K562 (cell line): ENCODE measurements around the gene KLHDC7B. TPM values are rescaled to one million over a fixed set of nuclear protein-coding genes. Genes with fewer than 3 reads are reported as not detected.

Source experiments
- BMI1 ChIP-seq: fragments of 150-350 bp; IDR thresholded peaks from 2 replicates; pipeline ENCODE4 v1.6.1; 2014; ENCODE audit warnings: low read length
- GTF2F1 ChIP-seq: IDR thresholded peaks from 2 replicates; pipeline ENCODE4 v1.6.1; 2011; ENCODE audit warnings: low read depth, low read length, improper control_type of control experiment
- MTF1 ChIP-seq: fragments of 250-450 bp; sonication (Bioruptor Pico); IDR thresholded peaks from 2 replicates; pipeline ENCODE4 v1.9.0; 2021; ENCODE audit warnings: moderate library complexity, mild to moderate bottlenecking, inconsistent platforms, borderline replicate concordance
- PML ChIP-seq: IDR thresholded peaks from 2 replicates; pipeline ENCODE4 v1.6.1; 2012; ENCODE audit warnings: low read length, inconsistent platforms
- POLR2A ChIP-seq: fragments of 450-650 bp; conservative IDR thresholded peaks from 2 replicates; pipeline ENCODE4 v1.6.1; 2016
- SMARCB1 ChIP-seq: IDR thresholded peaks from 2 replicates; pipeline ENCODE4 v1.6.1; 2011; ENCODE audit warnings: improper control_type of control experiment, low read depth; ENCODE audit not compliant: insufficient read length
- ZNF324 ChIP-seq: fragments of 250-450 bp; sonication (Bioruptor Pico); IDR thresholded peaks from 2 replicates; pipeline ENCODE4 v1.4.0; 2020; ENCODE audit warnings: mild to moderate bottlenecking
- polyA plus RNA-seq, 8 experiments: library from polyadenylated mRNA; depleted of rRNA in 4 of 8; stranded (reverse) in 5 of 8; unstranded in 3 of 8; fragments of >200 nt; fragmentation: Nextera tagmentation in 2 of 8; fragmentation: Illumina TruSeq in 1 of 8; extraction: Ambion mirVana in 2 of 8; extraction: Trizol in 1 of 8; gene quantifications; 2 replicates each; pipeline versions ENCODE4 v1.2.1 to v1.2.3, GENCODE V29; 2011 to 2014; ENCODE audit warnings: inconsistent platforms in 1 of 8, missing spikeins in 1 of 8
- total RNA-seq, 7 experiments: library from RNA; depleted of rRNA in 6 of 7; stranded (reverse); fragments of >200 nt in 6 of 7; fragmentation: Illumina TruSeq in 2 of 7; extraction: Trizol in 2 of 7; gene quantifications; 2 replicates each; pipeline versions ENCODE4 v1.2.1 to v1.2.3, GENCODE V29; 2011 to 2021; ENCODE audit warnings: low replicate concordance in 1 of 7
- TF ChIP-seq, protein P1 (sequence below): sonication (generic); formaldehyde crosslinking; IDR thresholded peaks from 2 replicates; pipeline ENCODE4 v1.4.0; 2020; ENCODE audit warnings: mild to moderate bottlenecking, missing genetic modification reagents
- TF ChIP-seq, protein P2 (sequence below): fragments of 450-650 bp; IDR thresholded peaks from 2 replicates; pipeline ENCODE4 v1.6.1; 2016; ENCODE audit warnings: mild to moderate bottlenecking, moderate library complexity
- TF ChIP-seq, protein P3 (sequence below): fragments of 250-450 bp; sonication (Bioruptor Pico); IDR thresholded peaks from 2 replicates; pipeline ENCODE4 v1.5.0; 2021; ENCODE audit warnings: mild to moderate bottlenecking, borderline replicate concordance

Gene KLHDC7B
- total and polyA plus RNA-seq, 9 of the 15 experiments (the other 6 are each of a cell fraction or from before 2014, with no cell fraction given) = 0.04 to 0.22 (median 0.05) TPM; not detected in 4

DNA sequence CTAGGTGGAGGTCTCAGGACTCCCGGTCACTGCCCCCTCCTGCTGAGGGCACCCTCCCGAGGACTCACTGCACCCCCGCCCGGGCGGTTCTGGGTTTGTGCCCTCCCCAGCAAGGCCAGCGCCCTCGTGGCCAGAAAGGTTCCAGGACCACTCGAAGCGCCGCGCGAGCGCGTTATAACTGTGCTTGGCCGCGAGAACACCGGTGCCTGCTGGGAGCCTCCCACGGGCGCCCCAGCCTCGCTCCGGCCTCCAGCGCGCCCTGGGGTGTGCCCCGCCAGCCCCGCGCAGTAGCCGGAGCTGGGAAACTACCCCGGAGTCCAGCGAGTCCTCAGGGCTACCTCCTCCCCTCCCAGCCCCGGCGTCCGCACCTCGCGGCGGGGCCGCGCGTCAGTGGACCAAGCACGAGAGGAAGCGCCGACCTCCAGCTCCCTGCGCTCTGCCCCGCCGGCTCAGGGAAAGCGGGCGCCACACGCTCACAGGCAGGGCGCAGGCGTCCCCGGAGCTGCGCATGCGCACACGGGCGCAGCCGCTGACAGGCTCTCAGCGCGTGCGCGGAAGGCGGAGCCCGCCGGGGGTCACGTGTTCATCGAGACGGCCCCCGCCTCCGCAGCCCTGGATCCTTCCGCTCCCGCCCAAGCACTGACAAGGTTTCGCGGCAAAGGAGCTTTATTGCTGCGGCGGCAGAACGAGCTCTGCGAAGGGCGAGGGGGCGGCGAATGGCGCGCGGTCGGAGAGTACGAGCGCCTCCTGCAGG, 20.4 kb upstream of the KLHDC7B start, which contains the start of gene SCO2 (continued):
- TF ChIP-seq, protein P1, sequence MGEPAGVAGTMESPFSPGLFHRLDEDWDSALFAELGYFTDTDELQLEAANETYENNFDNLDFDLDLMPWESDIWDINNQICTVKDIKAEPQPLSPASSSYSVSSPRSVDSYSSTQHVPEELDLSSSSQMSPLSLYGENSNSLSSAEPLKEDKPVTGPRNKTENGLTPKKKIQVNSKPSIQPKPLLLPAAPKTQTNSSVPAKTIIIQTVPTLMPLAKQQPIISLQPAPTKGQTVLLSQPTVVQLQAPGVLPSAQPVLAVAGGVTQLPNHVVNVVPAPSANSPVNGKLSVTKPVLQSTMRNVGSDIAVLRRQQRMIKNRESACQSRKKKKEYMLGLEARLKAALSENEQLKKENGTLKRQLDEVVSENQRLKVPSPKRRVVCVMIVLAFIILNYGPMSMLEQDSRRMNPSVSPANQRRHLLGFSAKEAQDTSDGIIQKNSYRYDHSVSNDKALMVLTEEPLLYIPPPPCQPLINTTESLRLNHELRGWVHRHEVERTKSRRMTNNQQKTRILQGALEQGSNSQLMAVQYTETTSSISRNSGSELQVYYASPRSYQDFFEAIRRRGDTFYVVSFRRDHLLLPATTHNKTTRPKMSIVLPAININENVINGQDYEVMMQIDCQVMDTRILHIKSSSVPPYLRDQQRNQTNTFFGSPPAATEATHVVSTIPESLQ (CRISPR knock-in tag) = no peak
- TF ChIP-seq BMI1 (no peak), SMARCB1 (no peak), PML (no peak), MTF1 (CRISPR knock-in tag) (no peak), ZNF324 (CRISPR knock-in tag) (no peak), GTF2F1 (no peak), POLR2A (peak; percentile 88)
- TF ChIP-seq, protein P2, sequence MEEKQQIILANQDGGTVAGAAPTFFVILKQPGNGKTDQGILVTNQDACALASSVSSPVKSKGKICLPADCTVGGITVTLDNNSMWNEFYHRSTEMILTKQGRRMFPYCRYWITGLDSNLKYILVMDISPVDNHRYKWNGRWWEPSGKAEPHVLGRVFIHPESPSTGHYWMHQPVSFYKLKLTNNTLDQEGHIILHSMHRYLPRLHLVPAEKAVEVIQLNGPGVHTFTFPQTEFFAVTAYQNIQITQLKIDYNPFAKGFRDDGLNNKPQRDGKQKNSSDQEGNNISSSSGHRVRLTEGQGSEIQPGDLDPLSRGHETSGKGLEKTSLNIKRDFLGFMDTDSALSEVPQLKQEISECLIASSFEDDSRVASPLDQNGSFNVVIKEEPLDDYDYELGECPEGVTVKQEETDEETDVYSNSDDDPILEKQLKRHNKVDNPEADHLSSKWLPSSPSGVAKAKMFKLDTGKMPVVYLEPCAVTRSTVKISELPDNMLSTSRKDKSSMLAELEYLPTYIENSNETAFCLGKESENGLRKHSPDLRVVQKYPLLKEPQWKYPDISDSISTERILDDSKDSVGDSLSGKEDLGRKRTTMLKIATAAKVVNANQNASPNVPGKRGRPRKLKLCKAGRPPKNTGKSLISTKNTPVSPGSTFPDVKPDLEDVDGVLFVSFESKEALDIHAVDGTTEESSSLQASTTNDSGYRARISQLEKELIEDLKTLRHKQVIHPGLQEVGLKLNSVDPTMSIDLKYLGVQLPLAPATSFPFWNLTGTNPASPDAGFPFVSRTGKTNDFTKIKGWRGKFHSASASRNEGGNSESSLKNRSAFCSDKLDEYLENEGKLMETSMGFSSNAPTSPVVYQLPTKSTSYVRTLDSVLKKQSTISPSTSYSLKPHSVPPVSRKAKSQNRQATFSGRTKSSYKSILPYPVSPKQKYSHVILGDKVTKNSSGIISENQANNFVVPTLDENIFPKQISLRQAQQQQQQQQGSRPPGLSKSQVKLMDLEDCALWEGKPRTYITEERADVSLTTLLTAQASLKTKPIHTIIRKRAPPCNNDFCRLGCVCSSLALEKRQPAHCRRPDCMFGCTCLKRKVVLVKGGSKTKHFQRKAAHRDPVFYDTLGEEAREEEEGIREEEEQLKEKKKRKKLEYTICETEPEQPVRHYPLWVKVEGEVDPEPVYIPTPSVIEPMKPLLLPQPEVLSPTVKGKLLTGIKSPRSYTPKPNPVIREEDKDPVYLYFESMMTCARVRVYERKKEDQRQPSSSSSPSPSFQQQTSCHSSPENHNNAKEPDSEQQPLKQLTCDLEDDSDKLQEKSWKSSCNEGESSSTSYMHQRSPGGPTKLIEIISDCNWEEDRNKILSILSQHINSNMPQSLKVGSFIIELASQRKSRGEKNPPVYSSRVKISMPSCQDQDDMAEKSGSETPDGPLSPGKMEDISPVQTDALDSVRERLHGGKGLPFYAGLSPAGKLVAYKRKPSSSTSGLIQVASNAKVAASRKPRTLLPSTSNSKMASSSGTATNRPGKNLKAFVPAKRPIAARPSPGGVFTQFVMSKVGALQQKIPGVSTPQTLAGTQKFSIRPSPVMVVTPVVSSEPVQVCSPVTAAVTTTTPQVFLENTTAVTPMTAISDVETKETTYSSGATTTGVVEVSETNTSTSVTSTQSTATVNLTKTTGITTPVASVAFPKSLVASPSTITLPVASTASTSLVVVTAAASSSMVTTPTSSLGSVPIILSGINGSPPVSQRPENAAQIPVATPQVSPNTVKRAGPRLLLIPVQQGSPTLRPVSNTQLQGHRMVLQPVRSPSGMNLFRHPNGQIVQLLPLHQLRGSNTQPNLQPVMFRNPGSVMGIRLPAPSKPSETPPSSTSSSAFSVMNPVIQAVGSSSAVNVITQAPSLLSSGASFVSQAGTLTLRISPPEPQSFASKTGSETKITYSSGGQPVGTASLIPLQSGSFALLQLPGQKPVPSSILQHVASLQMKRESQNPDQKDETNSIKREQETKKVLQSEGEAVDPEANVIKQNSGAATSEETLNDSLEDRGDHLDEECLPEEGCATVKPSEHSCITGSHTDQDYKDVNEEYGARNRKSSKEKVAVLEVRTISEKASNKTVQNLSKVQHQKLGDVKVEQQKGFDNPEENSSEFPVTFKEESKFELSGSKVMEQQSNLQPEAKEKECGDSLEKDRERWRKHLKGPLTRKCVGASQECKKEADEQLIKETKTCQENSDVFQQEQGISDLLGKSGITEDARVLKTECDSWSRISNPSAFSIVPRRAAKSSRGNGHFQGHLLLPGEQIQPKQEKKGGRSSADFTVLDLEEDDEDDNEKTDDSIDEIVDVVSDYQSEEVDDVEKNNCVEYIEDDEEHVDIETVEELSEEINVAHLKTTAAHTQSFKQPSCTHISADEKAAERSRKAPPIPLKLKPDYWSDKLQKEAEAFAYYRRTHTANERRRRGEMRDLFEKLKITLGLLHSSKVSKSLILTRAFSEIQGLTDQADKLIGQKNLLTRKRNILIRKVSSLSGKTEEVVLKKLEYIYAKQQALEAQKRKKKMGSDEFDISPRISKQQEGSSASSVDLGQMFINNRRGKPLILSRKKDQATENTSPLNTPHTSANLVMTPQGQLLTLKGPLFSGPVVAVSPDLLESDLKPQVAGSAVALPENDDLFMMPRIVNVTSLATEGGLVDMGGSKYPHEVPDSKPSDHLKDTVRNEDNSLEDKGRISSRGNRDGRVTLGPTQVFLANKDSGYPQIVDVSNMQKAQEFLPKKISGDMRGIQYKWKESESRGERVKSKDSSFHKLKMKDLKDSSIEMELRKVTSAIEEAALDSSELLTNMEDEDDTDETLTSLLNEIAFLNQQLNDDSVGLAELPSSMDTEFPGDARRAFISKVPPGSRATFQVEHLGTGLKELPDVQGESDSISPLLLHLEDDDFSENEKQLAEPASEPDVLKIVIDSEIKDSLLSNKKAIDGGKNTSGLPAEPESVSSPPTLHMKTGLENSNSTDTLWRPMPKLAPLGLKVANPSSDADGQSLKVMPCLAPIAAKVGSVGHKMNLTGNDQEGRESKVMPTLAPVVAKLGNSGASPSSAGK = peak; percentile 89
- TF ChIP-seq, protein P3, sequence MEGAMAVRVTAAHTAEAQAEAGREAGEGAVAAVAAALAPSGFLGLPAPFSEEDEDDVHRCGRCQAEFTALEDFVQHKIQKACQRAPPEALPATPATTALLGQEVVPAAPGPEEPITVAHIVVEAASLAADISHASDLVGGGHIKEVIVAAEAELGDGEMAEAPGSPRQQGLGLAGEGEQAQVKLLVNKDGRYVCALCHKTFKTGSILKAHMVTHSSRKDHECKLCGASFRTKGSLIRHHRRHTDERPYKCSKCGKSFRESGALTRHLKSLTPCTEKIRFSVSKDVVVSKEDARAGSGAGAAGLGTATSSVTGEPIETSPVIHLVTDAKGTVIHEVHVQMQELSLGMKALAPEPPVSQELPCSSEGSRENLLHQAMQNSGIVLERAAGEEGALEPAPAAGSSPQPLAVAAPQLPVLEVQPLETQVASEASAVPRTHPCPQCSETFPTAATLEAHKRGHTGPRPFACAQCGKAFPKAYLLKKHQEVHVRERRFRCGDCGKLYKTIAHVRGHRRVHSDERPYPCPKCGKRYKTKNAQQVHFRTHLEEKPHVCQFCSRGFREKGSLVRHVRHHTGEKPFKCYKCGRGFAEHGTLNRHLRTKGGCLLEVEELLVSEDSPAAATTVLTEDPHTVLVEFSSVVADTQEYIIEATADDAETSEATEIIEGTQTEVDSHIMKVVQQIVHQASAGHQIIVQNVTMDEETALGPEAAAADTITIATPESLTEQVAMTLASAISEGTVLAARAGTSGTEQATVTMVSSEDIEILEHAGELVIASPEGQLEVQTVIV = no peak
